CD4-positive, alpha-beta T cell (primary cell): ENCODE measurements around the gene DSEL. TPM values are rescaled to one million over a fixed set of nuclear protein-coding genes. Genes with fewer than 3 reads are reported as not detected.

ENCODE experiments used
- ATAC-seq: fragments of 200-7000 bp; cut with Tn5 transposase; one replicate; pipeline ENCODE4 v1.10.0; 2022; ENCODE audit warnings: mild to moderate bottlenecking; ENCODE audit not compliant: poor library complexity
- CTCF ChIA-PET: fragments of 350-600 bp; sonication (Branson Sonifier 250); formaldehyde crosslinking; loops from one replicate; lab custom pipeline; 2021; ENCODE audit warnings: antibody characterized with exemption, inconsistent platforms; lab: Charles Lee
- POLR2A ChIA-PET: fragments of 350-600 bp; sonication (Branson Sonifier 250); formaldehyde crosslinking; loops from one replicate; lab custom pipeline; 2021; ENCODE audit warnings: antibody characterized with exemption, inconsistent platforms; lab: Charles Lee
- DNase-seq, 14 experiments: peaks; one replicate each; pipeline ENCODE4 v3.0.0-alpha.2; 2013 to 2020; ENCODE audit warnings: mixed read lengths in 2 of 14
- H3K27ac ChIP-seq, 2 donors: one replicate each; pipeline versions ENCODE4 v1.5.1 to v1.7.0; 2013; ENCODE audit warnings: low read length in 2 of 2, low read depth in 1 of 2, mild to moderate bottlenecking in 1 of 2
- H3K27me3 ChIP-seq, 2 experiments: 1 replicate in 1 of 2; 2 replicates in 1 of 2; pipeline versions ENCODE4 v1.6.1 to v1.7.0; 2013; ENCODE audit warnings: low read length in 2 of 2, control low read depth in 1 of 2, mild to moderate bottlenecking in 1 of 2, moderate library complexity in 1 of 2; ENCODE audit not compliant: insufficient read depth in 2 of 2, control insufficient read depth in 1 of 2
- H3K36me3 ChIP-seq: one replicate; pipeline ENCODE4 v1.6.1; 2013; ENCODE audit warnings: low read length, control low read depth; ENCODE audit not compliant: insufficient read depth
- H3K4me1 ChIP-seq: one replicate; pipeline ENCODE4 v1.6.1; 2013; ENCODE audit warnings: low read length, control low read depth; ENCODE audit not compliant: insufficient read depth
- H3K4me3 ChIP-seq: one replicate; pipeline ENCODE4 v1.5.1; 2013; ENCODE audit warnings: mild to moderate bottlenecking, low read length, moderate library complexity
- H3K9me3 ChIP-seq, 2 experiments: 1 replicate in 1 of 2; 2 replicates in 1 of 2; pipeline versions ENCODE4 v1.6.1 to v1.7.0; 2013; ENCODE audit warnings: low read length in 2 of 2, mild to moderate bottlenecking in 2 of 2, control low read depth in 1 of 2, moderate library complexity in 1 of 2; ENCODE audit not compliant: control insufficient read depth in 1 of 2, insufficient read depth in 1 of 2
- H3K27ac Mint-ChIP-seq: one replicate; pipeline ENCODE4 v1.8.0; 2020; ENCODE audit warnings: mixed read lengths
- H3K27me3 Mint-ChIP-seq: one replicate; pipeline ENCODE4 v1.8.0; 2021; ENCODE audit warnings: mixed read lengths
- H3K36me3 Mint-ChIP-seq: one replicate; pipeline ENCODE4 v1.8.0; 2021; ENCODE audit warnings: low read depth, mixed read lengths
- H3K4me1 Mint-ChIP-seq: one replicate; pipeline ENCODE4 v1.8.0; 2021; ENCODE audit warnings: low read depth, mixed read lengths
- H3K4me3 Mint-ChIP-seq: one replicate; pipeline ENCODE4 v1.8.0; 2020; ENCODE audit warnings: mild to moderate bottlenecking, mixed read lengths
- H3K9me3 Mint-ChIP-seq: one replicate; pipeline ENCODE4 v1.8.0; 2020; ENCODE audit warnings: mixed read lengths
- CTCF ChIP-seq: fragments of 200-600 bp; IDR thresholded peaks from one replicate; pipeline ENCODE4 v1.8.0; 2022; ENCODE audit warnings: antibody characterized with exemption, mild to moderate bottlenecking
- intact Hi-C, 2 experiments: fragments of 100-400 bp; cut with DNase I in 1 of 2; cut with micrococcal nuclease in 1 of 2; formaldehyde crosslinking; loops; one replicate each; pipeline versions ENCODE4 v1.15.1 to v1.9.0; 2023 to 2025; cut with DNase I, micrococcal nuclease
- total RNA-seq, 174 experiments: library from RNA in 2 of 174; stranded (reverse) in 2 of 174; gene quantifications; one replicate each; pipeline ENCODE4 v1.2.3 and lab custom pipeline; 2021 to 2026

Gene DSEL
- total RNA-seq, 2 experiments from 2014 or later: 0.52 to 0.53 TPM

- H3K4me1 Mint-ChIP-seq: no peaks in the 10 kb centered on the region
- no peaks in the 10 kb centered on the region for H3K27me3 ChIP-seq
- H3K36me3 ChIP-seq: no peaks in the 10 kb centered on the region
- H3K4me1 ChIP-seq: no peaks in the 10 kb centered on the region
- H3K27ac ChIP-seq: no peak overlapping the region
- intact Hi-C loops: no loop called here
- TF ChIP-seq CTCF: no peak
- H3K9me3 Mint-ChIP-seq: no peaks in the 10 kb centered on the region
- peaks cover 31% of the 10 kb centered on the region for H3K27me3 Mint-ChIP-seq
- H3K4me3 ChIP-seq: no peak overlapping the region
- no peaks in the 10 kb centered on the region for H3K36me3 Mint-ChIP-seq
- no peak for ATAC-seq
- POLR2A ChIA-PET: no interaction called here
- DNase-seq: no peak
- H3K27ac Mint-ChIP-seq: no peak overlapping the region
- H3K4me3 Mint-ChIP-seq: no peak overlapping the region
- H3K9me3 ChIP-seq: no peaks in the 10 kb centered on the region
- CTCF ChIA-PET: no interaction called here
Measured at GRCh38 chr18:67531929-67532328, 15.4 kb upstream of the DSEL start.

GRCh38 chr18:67525328-67526099, 9.0 kb upstream of the DSEL start:
- Mint-ChIP-seq H3K36me3 (no peaks in the 10 kb centered on the region), H3K27me3 (peaks cover 44% of the 10 kb centered on the region), H3K4me1 (no peaks in the 10 kb centered on the region), H3K9me3 (no peaks in the 10 kb centered on the region), H3K4me3 (no peak overlapping the region), H3K27ac (no peak overlapping the region)
- Histone ChIP-seq H3K4me1 (no peaks in the 10 kb centered on the region), H3K27me3 (no peaks in the 10 kb centered on the region), H3K36me3 (no peaks in the 10 kb centered on the region), H3K27ac (no peak overlapping the region), H3K9me3 (no peaks in the 10 kb centered on the region), H3K4me3 (no peak overlapping the region)
- DNase-seq: no peak
- ATAC-seq: no peak
- ChIA-PET POLR2A (interaction anchor here (1.0 kb wide), 1 partner anchor 9 kb away, joined by 4 read pairs; the partner anchor contains the start of gene DSEL), CTCF (no interaction called here)
- TF ChIP-seq CTCF: no peak
- intact Hi-C loops: no loop called here

GRCh38 chr18:67520351-67520921, 3.9 kb upstream of the DSEL start:
- H3K36me3 Mint-ChIP-seq: no peaks in the 10 kb centered on the region
- ATAC-seq (no peak), DNase-seq (no peak)
- peaks cover 28% of the 10 kb centered on the region for H3K4me1 Mint-ChIP-seq
- POLR2A ChIA-PET: no interaction called here
- no peak overlapping the region for H3K4me3 Mint-ChIP-seq
- peaks cover 18% of the 10 kb centered on the region for H3K4me1 ChIP-seq
- no peaks in the 10 kb centered on the region for H3K9me3 ChIP-seq
- H3K27me3 Mint-ChIP-seq: peaks cover 31% of the 10 kb centered on the region
- H3K27me3 ChIP-seq: no peaks in the 10 kb centered on the region
- H3K4me3 ChIP-seq: no peak overlapping the region
- no peaks in the 10 kb centered on the region for H3K9me3 Mint-ChIP-seq
- no peak overlapping the region for H3K27ac ChIP-seq
- no peaks in the 10 kb centered on the region for H3K36me3 ChIP-seq
- TF ChIP-seq CTCF: no peak
- intact Hi-C loops: no loop called here
- H3K27ac Mint-ChIP-seq: no peak overlapping the region
- CTCF ChIA-PET: no interaction called here
